HUES64 (cell line): ENCODE results near the gene RNF114.

Experiments used
- H3K27ac ChIP-seq: 2 replicates; pipeline ENCODE4 v1.7.0; 2013; ENCODE audit warnings: low read depth, low read length, inconsistent platforms
- H3K27me3 ChIP-seq: 2 replicates; pipeline ENCODE4 v1.6.1; 2013; ENCODE audit warnings: mild to moderate bottlenecking, low read length; ENCODE audit not compliant: insufficient read depth
- H3K36me3 ChIP-seq: 2 replicates; pipeline ENCODE4 v1.6.1; 2013; ENCODE audit warnings: mild to moderate bottlenecking, low read length; ENCODE audit not compliant: insufficient read depth
- H3K4me1 ChIP-seq: 2 replicates; pipeline ENCODE4 v1.6.1; 2013; ENCODE audit warnings: mild to moderate bottlenecking, low read length, moderate library complexity; ENCODE audit not compliant: insufficient read depth
- H3K4me3 ChIP-seq: 2 replicates; pipeline ENCODE4 v1.5.1; 2013; ENCODE audit warnings: mild to moderate bottlenecking, low read length, moderate library complexity
- H3K9ac ChIP-seq: 2 replicates; pipeline ENCODE4 v1.6.1; 2013; ENCODE audit warnings: mild to moderate bottlenecking, low read depth, low read length
- H3K9me3 ChIP-seq: 2 replicates; pipeline ENCODE4 v1.6.1; 2013; ENCODE audit warnings: low read depth, low read length; ENCODE audit not compliant: insufficient read depth
- WGBS: fragments of 150-250, 120-280 bp; methylation state at CpG from one replicate; pipeline ENCODE4 v1.1.7; 2013; ENCODE audit warnings: missing lambda C conversion rate; 5-methylcytosine and 5-hydroxymethylcytosine counted together

Gene RNF114

GRCh38 chr20:49906101-49906604 lies 30.0 kb upstream of the RNF114 start:
- 96% methylated on average over 37 of the region's 37 CpGs for WGBS
- H3K9ac ChIP-seq: no peak overlapping the region
- no peaks in the 10 kb centered on the region for H3K27me3 ChIP-seq
- no peaks in the 10 kb centered on the region for H3K4me1 ChIP-seq
- H3K4me3 ChIP-seq: no peak overlapping the region
- peaks cover 43% of the 10 kb centered on the region for H3K36me3 ChIP-seq
- H3K9me3 ChIP-seq: no peaks in the 10 kb centered on the region
- no peak overlapping the region for H3K27ac ChIP-seq

- H3K36me3 ChIP-seq: peaks cover 43% of the 10 kb centered on the region
- WGBS: 87% methylated on average over 15 of the region's 15 CpGs
- no peak overlapping the region for H3K4me3 ChIP-seq
- no peak overlapping the region for H3K27ac ChIP-seq
- no peaks in the 10 kb centered on the region for H3K9me3 ChIP-seq
- no peak overlapping the region for H3K9ac ChIP-seq
- H3K27me3 ChIP-seq: no peaks in the 10 kb centered on the region
- no peaks in the 10 kb centered on the region for H3K4me1 ChIP-seq
Measured at GRCh38 chr20:49906615-49907154, 29.5 kb upstream of the RNF114 start.

- Histone ChIP-seq H3K9me3 (no peaks in the 10 kb centered on the region), H3K4me1 (no peaks in the 10 kb centered on the region), H3K4me3 (no peak overlapping the region), H3K9ac (no peak overlapping the region), H3K36me3 (peaks cover 43% of the 10 kb centered on the region), H3K27me3 (no peaks in the 10 kb centered on the region), H3K27ac (no peak overlapping the region)
- 95% methylated on average over 19 of the region's 19 CpGs for WGBS
Measured at GRCh38 chr20:49907405-49908257, 28.6 kb upstream of the RNF114 start.

DNA sequence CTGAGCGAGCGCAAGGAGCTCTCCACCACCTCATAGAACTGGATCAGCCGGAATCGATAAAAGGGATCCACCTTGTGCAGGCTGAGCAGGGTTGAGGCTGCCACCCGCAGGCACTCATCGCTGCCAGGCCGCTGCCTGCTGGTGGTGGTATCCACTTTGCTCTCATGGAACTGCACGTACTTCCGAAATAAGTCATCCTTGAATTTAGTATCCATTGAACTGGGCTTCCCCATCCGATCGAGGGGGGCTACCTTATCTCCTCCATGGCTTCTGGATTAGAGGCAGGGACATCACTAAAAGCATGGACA lies 28.0 kb upstream of the RNF114 start:
- Histone ChIP-seq H3K36me3 (peaks cover 43% of the 10 kb centered on the region), H3K27me3 (no peaks in the 10 kb centered on the region), H3K9ac (no peak overlapping the region), H3K9me3 (no peaks in the 10 kb centered on the region), H3K4me3 (no peak overlapping the region), H3K27ac (no peak overlapping the region), H3K4me1 (no peaks in the 10 kb centered on the region)
- 97% methylated on average over 11 of the region's 11 CpGs for WGBS

GRCh38 chr20:49909499-49910339 lies 26.5 kb upstream of the RNF114 start:
- Histone ChIP-seq H3K36me3 (peaks cover 32% of the 10 kb centered on the region), H3K4me3 (no peak overlapping the region), H3K9me3 (no peaks in the 10 kb centered on the region), H3K9ac (no peak overlapping the region), H3K27me3 (no peaks in the 10 kb centered on the region), H3K4me1 (peaks cover 5% of the 10 kb centered on the region; the same call in 1 of the 2 replicates), H3K27ac (no peak overlapping the region)
- WGBS: 88% methylated on average over 28 of the region's 28 CpGs

- no peak overlapping the region for H3K4me3 ChIP-seq
- H3K27me3 ChIP-seq: no peaks in the 10 kb centered on the region
- WGBS: 89% methylated on average over 4 of the region's 4 CpGs
- peaks cover 5% of the 10 kb centered on the region; the same call in 1 of the 2 replicates for H3K4me1 ChIP-seq
- H3K36me3 ChIP-seq: peaks cover 26% of the 10 kb centered on the region
- no peak overlapping the region for H3K9ac ChIP-seq
- H3K27ac ChIP-seq: no peak overlapping the region
- no peaks in the 10 kb centered on the region for H3K9me3 ChIP-seq
Measured at GRCh38 chr20:49910340-49910706, 25.9 kb upstream of the RNF114 start.

GRCh38 chr20:49913399-49914047 lies 22.7 kb upstream of the RNF114 start:
- Histone ChIP-seq H3K4me1 (peaks cover 5% of the 10 kb centered on the region; the same call in 1 of the 2 replicates), H3K9ac (no peak overlapping the region), H3K4me3 (peak overlapping the region; percentile 100; the same call in 1 of the 2 replicates), H3K36me3 (peaks cover 3% of the 10 kb centered on the region), H3K9me3 (no peaks in the 10 kb centered on the region), H3K27ac (no peak overlapping the region), H3K27me3 (peaks cover 3% of the 10 kb centered on the region)
- WGBS: 95% methylated on average over 16 of the region's 16 CpGs

- no peaks in the 10 kb centered on the region for H3K9me3 ChIP-seq
- H3K4me1 ChIP-seq: peaks cover 5% of the 10 kb centered on the region; the same call in 1 of the 2 replicates
- no peak overlapping the region; the same call in 1 of the 2 replicates for H3K27ac ChIP-seq
- H3K27me3 ChIP-seq: peaks cover 6% of the 10 kb centered on the region
- H3K4me3 ChIP-seq: peak overlapping the region; percentile 100
- peak overlapping the region; percentile 100 for H3K9ac ChIP-seq
- no peaks in the 10 kb centered on the region for H3K36me3 ChIP-seq
- 10% methylated on average over 19 of the region's 19 CpGs for WGBS
Measured at GRCh38 chr20:49914310-49915117, 21.7 kb upstream of the RNF114 start.

DNA sequence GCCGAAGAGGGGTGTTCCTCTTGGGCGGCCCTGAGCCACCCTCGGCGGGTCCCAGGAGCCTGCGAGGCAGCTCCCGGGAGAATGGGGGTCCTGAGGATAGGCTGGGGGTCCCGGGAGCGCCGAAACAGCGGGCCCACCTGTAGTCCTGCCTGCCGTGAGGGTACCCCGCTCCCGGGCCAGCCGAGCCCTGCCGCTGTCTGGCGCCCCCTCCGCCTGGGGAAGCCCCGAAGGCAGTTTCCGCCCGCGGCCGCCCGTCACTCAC lies 21.1 kb upstream of the RNF114 start:
- Histone ChIP-seq H3K36me3 (no peaks in the 10 kb centered on the region), H3K9me3 (no peaks in the 10 kb centered on the region), H3K9ac (peak overlapping the region; percentile 100), H3K27ac (peak overlapping the region; percentile 100), H3K4me1 (peaks cover 5% of the 10 kb centered on the region; the same call in 1 of the 2 replicates), H3K4me3 (peak overlapping the region; percentile 100), H3K27me3 (peaks cover 6% of the 10 kb centered on the region)
- WGBS: 1% methylated on average over 23 of the region's 23 CpGs

DNA sequence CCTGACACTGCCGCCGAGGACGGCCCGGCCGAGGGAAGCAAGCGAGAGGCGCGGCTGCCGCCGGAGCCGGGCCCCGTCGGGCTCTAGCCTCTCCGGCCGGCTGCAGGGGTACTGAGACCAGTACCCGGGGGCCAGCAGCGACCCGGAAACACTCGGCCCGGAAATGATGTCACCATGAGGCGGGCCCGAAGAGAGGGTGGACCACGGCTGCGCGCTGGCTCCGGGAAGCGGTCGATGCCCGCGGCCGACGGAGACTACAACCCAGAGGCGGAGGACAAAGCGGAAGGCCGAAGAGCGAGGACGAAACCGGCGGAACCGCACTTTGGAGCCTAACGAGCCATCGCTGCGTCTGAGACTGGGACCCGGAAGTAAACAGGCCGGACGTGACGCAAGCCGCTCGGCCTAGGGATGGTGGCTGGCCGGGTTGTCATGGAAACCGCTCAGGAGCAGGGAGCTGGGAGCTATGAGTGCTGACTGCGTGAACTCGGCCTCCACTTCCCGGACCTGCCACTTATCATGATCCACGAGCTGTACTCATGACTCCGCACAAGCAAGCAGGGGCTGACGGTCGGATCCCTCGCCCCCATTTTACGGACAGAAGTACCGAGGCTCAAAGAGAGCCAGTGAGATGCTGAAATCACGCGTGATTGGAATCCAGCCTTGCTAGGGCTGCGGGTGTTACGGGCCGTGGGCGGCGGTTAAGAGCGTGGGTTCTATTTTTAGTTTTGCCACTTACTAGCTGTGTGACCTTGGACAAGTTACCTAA lies 20.6 kb upstream of the RNF114 start, which contains the start of gene SPATA2:
Gene SPATA2 (minus strand): TSS at position 150 of the 766 bp plus-strand sequence. CDS start 7,039 bp downstream, outside the sequence.
- peak within 1 kb of the TSS; percentile 100 for H3K27ac ChIP-seq
- peak within 1 kb of the TSS; percentile 100 for H3K4me3 ChIP-seq
- H3K27me3 ChIP-seq: peaks cover 6% of the 10 kb centered on the region
- no peaks in the 10 kb centered on the region for H3K9me3 ChIP-seq
- H3K9ac ChIP-seq: peak within 1 kb of the TSS; percentile 100
- under 1% methylated on average over 69 of the region's 69 CpGs for WGBS
- peaks cover 5% of the 10 kb centered on the region; the same call in 1 of the 2 replicates for H3K4me1 ChIP-seq
- no peaks in the 10 kb centered on the region for H3K36me3 ChIP-seq
